ENCODE results near the gene VRK2. TPM values are rescaled to one million over a fixed set of nuclear protein-coding genes. Genes with fewer than 3 reads are reported as not detected.

The VRK2 gene
- total and polyA plus RNA-seq, 10 of the 15 experiments (the other 5 are each of a cell fraction or from before 2014, with no cell fraction given) = 26.5 to 78.0 (median 57.3) TPM

- no peak for TF ChIP-seq RAD21 (IDR thresholded peaks at IDR 0.05; ENCODE audit: insufficient read depth, low read depth, low read length)
Observed at GRCh38 chr2:58157754-58158153, 111.1 kb downstream of the VRK2 start (continued).

GRCh38 chr2:58158481-58158880, 111.9 kb downstream of the VRK2 start:
- H3K79me2 ChIP-seq (ENCODE audit: control insufficient read depth, insufficient read depth, low read length) = no peaks in the 10 kb centered on the region
- no peak for TF ChIP-seq FOXK2 (IDR thresholded peaks at IDR 0.05)
- no peak for TF ChIP-seq TCF12 (IDR thresholded peaks at IDR 0.05; ENCODE audit: low read depth, low read length)
- TF ChIP-seq NFYB (IDR thresholded peaks at IDR 0.05; ENCODE audit: insufficient read depth, low read depth, low read length) = no peak
- TF ChIP-seq KDM1A (IDR thresholded peaks at IDR 0.05; ENCODE audit: borderline replicate concordance) = no peak
- no peak for TF ChIP-seq STAT3 (IDR thresholded peaks at IDR 0.05; ENCODE audit: low read depth, low read length)
- TF ChIP-seq HDGF (IDR thresholded peaks at IDR 0.05) = no peak
- no peak for TF ChIP-seq MEF2A (IDR thresholded peaks at IDR 0.05; ENCODE audit: insufficient read depth, low read depth, low read length)
- TF ChIP-seq YBX1 (IDR thresholded peaks at IDR 0.05) = no peak
- no peak for TF ChIP-seq CHD1 (IDR thresholded peaks at IDR 0.05; ENCODE audit: low read depth, low read length)
- no peak for TF ChIP-seq MAX (IDR thresholded peaks at IDR 0.05; ENCODE audit: low read depth, low read length)
- no peak for TF ChIP-seq STAT1 (conservative IDR thresholded peaks at IDR 0.05)
- TF ChIP-seq ZBTB33 (IDR thresholded peaks at IDR 0.05) = no peak
- TF ChIP-seq NFIC (IDR thresholded peaks at IDR 0.05; ENCODE audit: low read depth, low read length) = no peak
- no peak for TF ChIP-seq SIN3A (IDR thresholded peaks at IDR 0.05; ENCODE audit: low read depth, low read length)
- no peak for TF ChIP-seq ESRRA (IDR thresholded peaks at IDR 0.05; ENCODE audit: low read length)
- TF ChIP-seq POLR2A (IDR thresholded peaks at IDR 0.05; ENCODE audit: low read depth, low read length) = no peak
- TF ChIP-seq SPI1 (IDR thresholded peaks at IDR 0.05; ENCODE audit: borderline replicate concordance, insufficient read depth, low read depth, low read length) = no peak
- TF ChIP-seq BCL11A (IDR thresholded peaks at IDR 0.05; ENCODE audit: low read depth, low read length) = no peak
- H3K9me3 ChIP-seq (replicated peaks; ENCODE audit: control insufficient read depth, insufficient read depth, low read length) = no peaks in the 10 kb centered on the region
- no peaks in the 10 kb centered on the region for H3K27me3 ChIP-seq (replicated peaks in 1 of 2; ENCODE audit: control insufficient read depth in 2 of 2, insufficient read depth in 2 of 2, low read length in 1 of 2)
- no peak overlapping the region for H3K27ac ChIP-seq (ENCODE audit: control insufficient read depth, insufficient read depth)
- ChIA-PET CTCF (interaction anchor here (0.6 to 1.7 kb wide), 6 partner anchors 9 to 398 kb away, joined by 3 to 5 read pairs (median 3); no protein-coding TSS in a partner anchor), SMC1A (ENCODE audit: uncharacterized antibody, unreplicated experiment) (interaction anchor here (0.9 to 3.0 kb wide), 8 partner anchors 10 to 250 kb away, joined by 3 to 10 read pairs (median 4); no protein-coding TSS in a partner anchor), POLR2A (interaction anchor here (0.6 kb wide), 1 partner anchor 104 kb away, joined by 6 read pairs; no protein-coding TSS in a partner anchor), RAD21 (ENCODE audit: unreplicated experiment) (interaction anchor here (1.6 kb wide), 1 partner anchor 253 kb away, joined by 6 read pairs; no protein-coding TSS in a partner anchor)
- H3K4me2 ChIP-seq (ENCODE audit: control insufficient read depth, insufficient read depth) = no peak overlapping the region
- no peak for FAIRE-seq
- in situ Hi-C loops (cut with MboI) = no loop called here
- no peak for DNase-seq (ENCODE audit: low read depth, low spot score)
- BruUV-seq (replicated peaks) = no TSS peak
- no peak overlapping the region for H2AFZ ChIP-seq (ENCODE audit: control insufficient read depth, low read depth, low read length)
- intact Hi-C loops (cut with micrococcal nuclease; ENCODE audit: unreplicated experiment) = loop anchor here (5.0 kb wide), 1 partner anchor 251 kb away; no protein-coding TSS in a partner anchor
- no peaks in the 10 kb centered on the region for H4K20me1 ChIP-seq (ENCODE audit: control insufficient read depth, insufficient read depth)
- no peak for ATAC-seq
- no peak overlapping the region for H3K4me3 ChIP-seq
- no peak overlapping the region for H3K9ac ChIP-seq (ENCODE audit: control insufficient read depth, insufficient read depth, low read length)
- WGBS (ENCODE audit: insufficient coverage, insufficient replicate concordance, low lambda C conversion rate, missing lambda C conversion rate) = 97% methylated on average over 4 of the region's 4 CpGs
- H3K4me1 ChIP-seq (ENCODE audit: control insufficient read depth, insufficient read depth, low read length) = no peaks in the 10 kb centered on the region
- H3K36me3 ChIP-seq (ENCODE audit: control insufficient read depth in 2 of 2, insufficient read depth in 2 of 2, low read length in 1 of 2) = peaks cover 2 to 19% of the 10 kb centered on the region in 2 experiments
